Astrocyte (in vitro differentiated cells and primary cell): ENCODE results near the gene COL5A1. TPM values are rescaled to one million over a fixed set of nuclear protein-coding genes. Genes with fewer than 3 reads are reported as not detected.

ENCODE experiments used
- DNase-seq: peaks from one replicate; pipeline ENCODE4 v3.0.0-alpha.2; 2010; ENCODE audit warnings: low read depth
- FAIRE-seq: peaks from 2 replicates; lab custom pipeline; 2011; peaks lifted over from hg19 to GRCh38; lab: Jason Lieb, UNC
- H2AFZ ChIP-seq: 2 replicates; pipeline ENCODE4 v1.6.0; 2012; ENCODE audit warnings: low read depth, low read length, inconsistent platforms
- H3K27ac ChIP-seq: 2 replicates; pipeline ENCODE4 v1.5.1; 2011; ENCODE audit warnings: low read depth, low read length, inconsistent platforms
- H3K27me3 ChIP-seq: 2 replicates; pipeline ENCODE4 v1.6.0; 2011; ENCODE audit warnings: low read length, inconsistent platforms; ENCODE audit not compliant: insufficient read depth
- H3K36me3 ChIP-seq: 2 replicates; pipeline ENCODE4 v1.5.1; 2011; ENCODE audit warnings: low read length, inconsistent platforms; ENCODE audit not compliant: insufficient read depth
- H3K4me1 ChIP-seq: 2 replicates; pipeline ENCODE4 v1.5.1; 2011; ENCODE audit warnings: low read length, inconsistent platforms; ENCODE audit not compliant: insufficient read depth
- H3K4me2 ChIP-seq: 2 replicates; pipeline ENCODE4 v1.6.0; 2012; ENCODE audit warnings: low read length, inconsistent platforms
- H3K4me3 ChIP-seq: 2 replicates; pipeline ENCODE4 v1.5.1; 2011; ENCODE audit warnings: low read depth, mild to moderate bottlenecking, low read length, inconsistent platforms; ENCODE audit not compliant: insufficient read depth
- H3K79me2 ChIP-seq: 2 replicates; pipeline ENCODE4 v1.6.0; 2012; ENCODE audit warnings: mild to moderate bottlenecking, low read length, inconsistent platforms; ENCODE audit not compliant: insufficient read depth
- H3K9ac ChIP-seq: 2 replicates; pipeline ENCODE4 v1.6.0; 2012; ENCODE audit warnings: mild to moderate bottlenecking, low read length, inconsistent platforms
- H3K9me3 ChIP-seq: 2 replicates; pipeline ENCODE4 v1.5.1; 2012; ENCODE audit warnings: low read depth, mild to moderate bottlenecking, low read length, inconsistent platforms; ENCODE audit not compliant: insufficient read depth
- H4K20me1 ChIP-seq: 2 replicates; pipeline ENCODE4 v1.6.0; 2012; ENCODE audit warnings: low read length, inconsistent platforms; ENCODE audit not compliant: insufficient read depth
- H3K27ac Mint-ChIP-seq: one replicate; pipeline ENCODE4 v1.8.0; 2021; ENCODE audit warnings: mild to moderate bottlenecking, mixed read lengths; ENCODE audit not compliant: unreplicated experiment
- H3K27me3 Mint-ChIP-seq: one replicate; pipeline ENCODE4 v1.8.0; 2021; ENCODE audit warnings: low read depth, mixed read lengths; ENCODE audit not compliant: unreplicated experiment
- H3K36me3 Mint-ChIP-seq: one replicate; pipeline ENCODE4 v1.8.0; 2021; ENCODE audit warnings: low read depth, mixed read lengths; ENCODE audit not compliant: unreplicated experiment
- H3K4me1 Mint-ChIP-seq: one replicate; pipeline ENCODE4 v1.8.0; 2021; ENCODE audit warnings: low read depth, mixed read lengths; ENCODE audit not compliant: unreplicated experiment
- H3K4me3 Mint-ChIP-seq: one replicate; pipeline ENCODE4 v1.8.0; 2021; ENCODE audit warnings: mild to moderate bottlenecking, moderate library complexity, mixed read lengths; ENCODE audit not compliant: unreplicated experiment
- H3K9me3 Mint-ChIP-seq: one replicate; pipeline ENCODE4 v1.8.0; 2021; ENCODE audit warnings: mild to moderate bottlenecking, mixed read lengths; ENCODE audit not compliant: unreplicated experiment
- CTCF ChIP-seq: IDR thresholded peaks from 2 replicates; pipeline ENCODE4 v1.5.1; 2011; ENCODE audit warnings: low read depth, mild to moderate bottlenecking, inconsistent platforms, low read length, moderate library complexity; ENCODE audit not compliant: insufficient read depth
- EZH2 ChIP-seq: IDR thresholded peaks from 2 replicates; pipeline ENCODE4 v1.6.1; 2012; ENCODE audit warnings: mild to moderate bottlenecking, low read length, inconsistent platforms; ENCODE audit not compliant: insufficient read depth
- total RNA-seq: library from RNA; stranded (reverse); gene quantifications from 2 replicates; pipeline ENCODE4 v1.2.1, GENCODE V29; 2021

Gene COL5A1
- total RNA-seq, 1 donor from 2014 or later: 1,055 TPM

DNA sequence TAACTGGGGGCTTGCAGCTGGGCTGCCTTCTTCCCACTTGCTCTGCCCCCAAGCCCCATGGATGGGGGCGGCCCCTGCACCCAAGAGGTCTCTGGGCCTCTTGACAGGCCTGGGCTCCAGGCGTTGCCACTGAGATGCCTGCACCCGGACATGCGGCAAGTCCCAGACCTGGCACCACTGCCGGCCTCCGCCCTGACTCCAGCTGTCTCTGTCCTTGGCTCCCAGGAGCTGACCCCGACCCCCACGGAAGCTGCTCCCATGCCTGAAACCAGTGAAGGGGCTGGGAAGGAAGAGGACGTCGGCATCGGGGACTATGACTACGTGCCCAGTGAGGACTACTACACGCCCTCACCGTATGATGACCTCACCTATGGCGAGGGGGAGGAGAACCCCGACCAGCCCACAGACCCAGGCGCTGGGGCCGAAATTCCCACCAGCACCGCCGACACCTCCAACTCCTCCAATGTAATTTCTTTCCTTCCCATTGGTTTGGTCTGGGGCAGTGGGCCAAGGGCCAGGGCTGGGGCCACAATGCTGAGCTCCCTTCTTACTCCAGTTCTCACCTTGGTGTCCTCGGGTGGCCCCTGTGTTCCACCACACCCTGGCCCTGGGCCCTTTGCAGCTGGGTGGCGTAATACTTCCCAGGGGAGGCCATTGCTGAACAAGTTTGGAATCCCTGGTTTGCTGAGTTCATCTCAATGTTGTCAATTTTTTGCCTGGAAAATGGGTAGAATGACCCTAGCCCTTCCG lies 88.6 kb downstream of the COL5A1 start:
- Histone ChIP-seq H3K9me3 (no peaks in the 10 kb centered on the region), H3K4me3 (no peak overlapping the region), H3K4me1 (peaks cover 16% of the 10 kb centered on the region), H3K79me2 (peaks cover 64% of the 10 kb centered on the region), H3K36me3 (peaks cover 40% of the 10 kb centered on the region), H4K20me1 (peaks cover 99% of the 10 kb centered on the region), H3K27ac (no peak overlapping the region), H3K27me3 (no peaks in the 10 kb centered on the region), H3K4me2 (no peak overlapping the region), H3K9ac (no peak overlapping the region), H2AFZ (no peak overlapping the region)
- DNase-seq: no peak
- peaks cover 5% of the 10 kb centered on the region for H3K9me3 Mint-ChIP-seq
- H3K27me3 Mint-ChIP-seq: no peaks in the 10 kb centered on the region
- H3K36me3 Mint-ChIP-seq: peaks cover 42% of the 10 kb centered on the region
- peaks cover 28% of the 10 kb centered on the region for H3K4me1 Mint-ChIP-seq
- TF ChIP-seq CTCF (no peak), EZH2 (no peak)
- no peak for FAIRE-seq
- H3K4me3 Mint-ChIP-seq: peak overlapping the region; percentile 27
- H3K27ac Mint-ChIP-seq: peak overlapping the region; percentile 58

DNA sequence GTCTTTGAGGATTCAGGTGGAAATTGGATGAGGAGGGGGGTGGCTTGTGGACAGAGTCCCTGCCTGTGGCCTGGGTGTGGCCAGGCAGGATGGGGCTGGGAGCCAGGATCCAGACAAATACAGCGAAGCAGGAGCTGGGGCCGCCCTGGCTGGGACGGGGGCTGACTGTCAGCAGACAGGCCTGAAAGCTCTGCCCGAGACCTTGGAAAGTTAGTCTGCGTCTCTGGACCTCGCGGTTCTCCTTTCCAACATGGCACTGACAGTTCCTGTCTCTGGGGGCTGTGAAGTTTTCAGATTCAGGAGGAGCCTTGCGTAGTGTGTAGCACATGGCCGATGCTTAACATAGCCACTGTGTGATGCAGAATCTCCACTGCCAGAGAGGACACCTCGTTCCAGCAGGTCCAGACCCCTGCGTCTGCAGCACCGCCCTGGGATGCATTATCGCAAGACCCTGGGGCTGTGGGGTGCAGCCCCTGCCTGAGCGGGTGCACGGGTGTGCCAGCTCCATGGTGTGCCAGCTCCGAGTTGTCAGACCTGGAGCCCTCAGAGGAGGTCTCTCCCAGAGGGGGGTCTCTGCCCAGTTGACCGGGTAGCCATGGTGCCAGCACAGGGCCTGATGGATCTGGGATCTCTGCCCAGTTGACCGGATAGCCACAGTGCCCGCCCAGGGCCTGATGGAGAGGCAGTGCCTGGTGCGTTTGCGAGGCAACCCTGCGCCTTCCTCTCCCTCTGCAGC lies 89.3 kb downstream of the COL5A1 start:
- peaks cover 16% of the 10 kb centered on the region for H3K4me1 ChIP-seq
- Mint-ChIP-seq H3K4me1 (peaks cover 29% of the 10 kb centered on the region), H3K9me3 (peaks cover 3% of the 10 kb centered on the region), H3K27ac (peak overlapping the region; percentile 58), H3K4me3 (no peak overlapping the region), H3K36me3 (peaks cover 35% of the 10 kb centered on the region), H3K27me3 (no peaks in the 10 kb centered on the region)
- H3K9me3 ChIP-seq: no peaks in the 10 kb centered on the region
- peaks cover 34% of the 10 kb centered on the region for H3K36me3 ChIP-seq
- H3K4me2 ChIP-seq: no peak overlapping the region
- FAIRE-seq: no peak
- H3K27me3 ChIP-seq: no peaks in the 10 kb centered on the region
- H3K4me3 ChIP-seq: no peak overlapping the region
- no peak overlapping the region for H3K9ac ChIP-seq
- peaks cover 99% of the 10 kb centered on the region for H4K20me1 ChIP-seq
- no peak for TF ChIP-seq EZH2
- no peak for TF ChIP-seq CTCF
- no peak overlapping the region for H2AFZ ChIP-seq
- DNase-seq: no peak
- no peak overlapping the region for H3K27ac ChIP-seq
- peaks cover 60% of the 10 kb centered on the region for H3K79me2 ChIP-seq
